Smooth muscle cell of the coronary artery (primary cell): ENCODE measurements around the gene ARL10. TPM values are rescaled to one million over a fixed set of nuclear protein-coding genes. Genes with fewer than 3 reads are reported as not detected.

ENCODE experiments used
- total RNA-seq: library from RNA; depleted of rRNA; stranded (reverse); fragments of >200 nt; gene quantifications from 2 replicates; pipeline ENCODE4 v1.2.3, GENCODE V29; 2014; ENCODE audit warnings: low replicate concordance

Gene ARL10
- 7.3 and 11.9 TPM in 2 replicates for total RNA-seq

GRCh38 chr5:176365351-176366231 lies at the start of gene ARL10:
Gene ARL10, plus strand, starts transcription at chr5:176365487. Its CDS starts 77 bp downstream, at chr5:176365564.

DNA sequence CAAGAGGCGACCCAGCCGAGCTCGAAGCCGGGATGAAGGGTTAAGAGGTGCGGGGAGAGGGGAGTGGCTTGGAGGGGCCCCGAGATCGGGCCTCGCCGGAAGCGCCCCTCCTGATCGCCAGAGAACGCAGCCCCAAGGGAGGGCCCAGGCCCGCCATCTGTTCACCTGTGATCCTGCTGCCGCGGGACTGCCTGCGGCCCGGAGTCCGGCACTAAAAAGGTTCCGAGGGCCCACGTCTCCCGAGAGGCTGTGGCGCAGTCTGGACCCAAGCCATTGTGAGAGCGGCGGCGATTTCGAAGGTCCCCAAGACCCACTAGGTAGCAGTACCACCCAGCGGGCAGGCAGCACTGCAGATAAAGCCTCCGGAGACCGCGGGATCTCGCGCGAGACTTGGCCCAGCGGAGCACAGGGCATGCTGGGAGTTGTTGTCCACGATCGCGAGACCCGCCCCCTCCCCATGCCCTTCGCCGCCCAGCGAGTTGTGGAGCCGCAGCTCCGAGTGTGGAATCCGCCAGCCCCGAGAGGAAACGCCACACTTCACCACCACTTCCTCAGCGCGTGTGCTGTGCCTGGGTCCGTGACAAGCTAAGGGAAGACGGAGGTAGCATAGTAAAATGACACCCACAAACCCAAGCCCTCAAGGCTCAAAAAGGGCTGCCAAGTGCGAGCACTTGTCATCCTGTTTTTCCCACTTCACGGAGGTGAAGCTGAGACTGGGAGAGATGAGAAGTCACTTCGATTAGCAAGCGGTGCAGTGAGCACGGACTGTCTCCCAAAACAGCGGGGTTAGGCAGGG lies 3.7 kb upstream of the ARL10 start, which contains the start of gene KIAA1191:
KIAA1191 (minus strand) TSS at position 328 of the 796 bp plus-strand sequence. CDS start 2,256 bp downstream, outside the sequence.

DNA sequence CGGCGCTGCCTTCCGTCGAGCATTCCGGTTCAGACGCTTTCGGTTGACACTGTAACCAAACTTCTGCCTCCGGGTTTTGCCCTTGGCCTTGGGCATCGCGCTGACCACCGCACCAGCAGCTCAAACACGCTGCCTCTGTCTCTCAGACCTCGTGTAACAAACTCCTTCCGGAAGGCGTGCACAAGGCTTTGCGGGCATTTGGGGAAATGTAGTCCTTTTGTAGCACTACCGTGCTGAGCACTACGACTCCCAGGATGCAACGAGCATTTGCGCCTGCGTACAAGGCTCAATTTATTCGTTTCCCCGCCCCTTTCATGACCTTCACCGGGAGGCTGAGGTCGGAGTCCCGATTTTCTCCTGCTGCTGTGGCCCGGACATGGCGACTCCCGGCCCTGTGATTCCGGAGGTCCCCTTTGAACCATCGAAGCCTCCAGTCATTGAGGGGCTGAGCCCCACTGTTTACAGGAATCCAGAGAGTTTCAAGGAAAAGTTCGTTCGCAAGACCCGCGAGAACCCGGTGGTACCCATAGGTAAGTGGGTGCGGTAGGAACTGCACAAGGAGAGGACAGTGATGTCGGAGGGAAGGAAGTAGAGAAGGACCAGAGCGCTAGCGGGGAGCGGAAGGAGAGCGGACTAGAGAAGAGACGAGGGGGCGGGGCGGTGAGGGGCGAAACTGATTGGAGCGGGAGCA lies 23.3 kb downstream of the ARL10 start, which contains the start of the genes HIGD2A and NOP16:
HIGD2A (plus strand) TSS at position 308 of the 691 bp plus-strand sequence; CDS start at position 377, 69 bp downstream.
NOP16 (minus strand) TSS at position 155 of the 691 bp plus-strand sequence; CDS start at position 96, 59 bp downstream.

DNA sequence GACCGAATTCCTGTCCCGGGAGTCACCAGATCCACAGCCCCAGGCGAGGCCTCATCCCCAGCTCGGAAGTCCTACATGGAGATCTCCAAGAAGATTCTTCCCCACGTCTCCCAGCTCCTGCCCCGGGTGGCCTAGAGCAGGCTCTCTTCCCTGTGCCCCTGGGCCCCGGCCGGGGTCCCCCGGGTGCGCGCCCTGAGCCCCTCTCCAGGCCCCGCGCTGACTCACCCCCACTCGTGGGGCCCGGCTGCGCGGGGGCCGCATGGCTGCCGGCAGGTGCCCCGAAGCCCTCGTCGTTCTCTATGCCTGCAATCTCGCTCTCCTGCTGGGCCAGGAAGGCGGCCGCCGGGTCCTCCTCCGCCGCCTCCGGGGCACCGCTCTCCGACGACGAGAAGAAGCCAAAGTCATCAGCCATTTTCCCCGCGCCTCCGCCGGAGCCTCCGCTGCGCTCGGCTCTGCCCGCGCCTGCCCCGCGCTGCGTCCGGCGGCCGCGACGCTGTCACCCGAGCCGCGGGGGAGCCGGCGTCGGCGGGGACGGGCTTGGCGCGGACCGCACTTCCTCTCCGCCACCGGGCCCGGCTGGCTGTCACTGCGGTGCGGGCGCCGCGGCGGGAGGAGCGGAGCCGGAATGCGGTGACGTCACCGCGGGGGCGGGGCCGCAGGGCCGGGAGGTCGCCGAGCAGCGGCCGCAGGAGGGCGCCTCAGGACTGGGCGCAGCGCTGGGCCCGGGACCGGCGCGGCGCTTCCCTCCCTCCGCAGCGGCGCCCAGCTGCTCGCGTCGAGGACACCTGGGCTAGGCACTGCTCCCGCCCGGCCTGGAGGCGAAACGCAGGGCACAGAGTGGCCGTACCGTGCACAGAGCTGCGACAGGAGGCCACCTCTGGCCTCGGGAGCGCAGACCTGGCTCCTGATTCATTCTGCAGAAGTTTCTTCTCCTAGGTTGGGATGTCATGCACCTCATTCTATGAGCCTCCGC lies 51.0 kb downstream of the ARL10 start, which contains the start of gene CLTB:
CLTB (minus strand) TSS at position 588 of the 973 bp plus-strand sequence; CDS start at position 412, 176 bp downstream.

Other genes starting within 250 kb of the ARL10 start
- gene SIMC1, start 127.1 kb upstream of the ARL10 start, total RNA-seq = 2.3 and 2.5 TPM in 2 replicates
- 52.3 and 69.7 TPM in 2 replicates for gene KIAA1191, start 3.7 kb upstream of the ARL10 start, total RNA-seq
- 11.8 and 22.0 TPM in 2 replicates for gene NOP16, start 23.1 kb downstream of the ARL10 start, total RNA-seq
- gene HIGD2A, start 23.3 kb downstream of the ARL10 start, total RNA-seq = 13.7 and 34.4 TPM in 2 replicates
- 88.0 and 137 TPM in 2 replicates for gene CLTB, start 51.1 kb downstream of the ARL10 start, total RNA-seq
- 27.1 and 32.0 TPM in 2 replicates for gene FAF2, start 82.9 kb downstream of the ARL10 start, total RNA-seq
- gene RNF44, start 171.9 kb downstream of the ARL10 start, total RNA-seq = 1.3 and 2.1 TPM in 2 replicates
- gene CDHR2, start 183.9 kb downstream of the ARL10 start, total RNA-seq = 1.1 TPM in 1 of 2 replicates, not detected in the other
- 0.70 and 0.83 TPM in 2 replicates for gene GPRIN1, start 244.7 kb downstream of the ARL10 start, total RNA-seq